Stomach (tissue), 4 donors: ENCODE results near the gene TENM3.

Source experiments
- CTCF ChIP-seq, 7 experiments: fragments of 450-650 bp in 4 of 7; fragments of 200-600 bp in 3 of 7; sonication (generic) in 3 of 7; IDR thresholded peaks; one replicate each; pipeline ENCODE4 v1.5.1; 2016 to 2019; ENCODE audit warnings: antibody characterized with exemption in 7 of 7, control low read depth in 2 of 7, mild to moderate bottlenecking in 1 of 7
- EP300 ChIP-seq: sonication (generic); formaldehyde crosslinking; IDR thresholded peaks from one replicate; pipeline ENCODE4 v1.6.1; 2017; ENCODE audit warnings: antibody characterized with exemption
- POLR2A ChIP-seq, 4 donors: fragments of 450-650 bp; IDR thresholded peaks; one replicate each; pipeline ENCODE4 v1.6.1; 2016; ENCODE audit warnings: antibody characterized with exemption in 4 of 4, control low read depth in 2 of 4, mild to moderate bottlenecking in 1 of 4, moderate library complexity in 1 of 4
- POLR2AphosphoS5 ChIP-seq, 3 donors: sonication (generic); formaldehyde crosslinking; IDR thresholded peaks; one replicate each; pipeline ENCODE4 v1.6.1; 2016; ENCODE audit warnings: antibody characterized with exemption in 3 of 3

GRCh38 chr4:182620111-182620980 lies 377.1 kb downstream of the TENM3 start:
- no peak for TF ChIP-seq POLR2AphosphoS5 (IDR thresholded peaks at IDR 0.05)
- TF ChIP-seq CTCF (IDR thresholded peaks at IDR 0.05): no peak
- no peak for TF ChIP-seq POLR2A (IDR thresholded peaks at IDR 0.05)
- no peak for TF ChIP-seq EP300
